Urinary bladder (tissue), 4 donors: ENCODE measurements around the gene FANCG. TPM values are rescaled to one million over a fixed set of nuclear protein-coding genes. Genes with fewer than 3 reads are reported as not detected.

Experiments used
- DNase-seq: peaks from one replicate; pipeline ENCODE4 v3.0.0-alpha.2; 2015; ENCODE audit errors: extremely low spot score
- H3K27ac ChIP-seq: one replicate; pipeline ENCODE4 v1.5.1; 2013; ENCODE audit warnings: low read depth, mild to moderate bottlenecking, moderate library complexity
- H3K36me3 ChIP-seq: one replicate; pipeline ENCODE4 v1.6.1; 2013; ENCODE audit warnings: mild to moderate bottlenecking, moderate library complexity; ENCODE audit not compliant: insufficient read depth
- H3K4me1 ChIP-seq: one replicate; pipeline ENCODE4 v1.6.1; 2013; ENCODE audit warnings: mild to moderate bottlenecking, moderate library complexity; ENCODE audit not compliant: insufficient read depth
- H3K4me3 ChIP-seq: one replicate; pipeline ENCODE4 v1.5.1; 2013; ENCODE audit warnings: low read depth, low read length
- WGBS: extraction: QIAGEN DNeasy Blood & Tissue Kit; methylation state at CpG from one replicate; pipeline ENCODE4 v1.1.7; 2013; 5-methylcytosine and 5-hydroxymethylcytosine counted together
- polyA plus RNA-seq: library from polyadenylated mRNA; stranded (reverse); fragments of 200-250 nt; gene quantifications from one replicate; pipeline ENCODE4 v1.2.3, GENCODE V29; 2013
- small RNA-seq: library from RNA; depleted of rRNA; stranded (forward); fragments of <200 nt; gene quantifications from one replicate; pipeline ENCODE3, GENCODE V24; 2014
- total RNA-seq: library from RNA; depleted of rRNA; stranded (reverse); fragments of >200 nt; gene quantifications from one replicate; pipeline ENCODE4 v1.2.3, GENCODE V29; 2014
- donor health status: healthy with polysubstance abuse.
- donor health status: healthy.

The FANCG gene
- total and polyA plus RNA-seq, 2 donors = 8.8 to 14.9 TPM

- no peak overlapping the region for H3K27ac ChIP-seq
These were observed 43.7 kb downstream of the FANCG start for GRCh38 chr9:35035851-35036701.

GRCh38 chr9:35033101-35033500 lies 46.6 kb downstream of the FANCG start:
- Histone ChIP-seq H3K4me3 (no peak overlapping the region), H3K4me1 (no peaks in the 10 kb centered on the region), H3K27ac (no peak overlapping the region), H3K36me3 (no peaks in the 10 kb centered on the region)
- no peak for DNase-seq
- WGBS = 90% methylated on average over 2 of the region's 2 CpGs

More at GRCh38 chr9:35035851-35036701, 43.7 kb downstream of the FANCG start:
- H3K4me1 ChIP-seq = no peaks in the 10 kb centered on the region
- H3K4me3 ChIP-seq = peak overlapping the region; percentile 6
- DNase-seq = no peak
- 22% methylated on average over 48 of the region's 48 CpGs for WGBS
- H3K36me3 ChIP-seq = no peaks in the 10 kb centered on the region

- no peak for DNase-seq
- WGBS = 76% methylated on average over 2 of the region's 2 CpGs
- no peak overlapping the region for H3K27ac ChIP-seq
- no peaks in the 10 kb centered on the region for H3K36me3 ChIP-seq
- no peaks in the 10 kb centered on the region for H3K4me1 ChIP-seq
- H3K4me3 ChIP-seq = no peak overlapping the region
These were observed 49.9 kb downstream of the FANCG start for GRCh38 chr9:35029852-35030251.

- Histone ChIP-seq H3K4me3 (no peak overlapping the region), H3K36me3 (no peaks in the 10 kb centered on the region), H3K4me1 (no peaks in the 10 kb centered on the region), H3K27ac (no peak overlapping the region)
- 91% methylated on average over 4 of the region's 4 CpGs for WGBS
- DNase-seq = no peak
These were observed 50.5 kb downstream of the FANCG start for GRCh38 chr9:35029241-35029640.

DNA sequence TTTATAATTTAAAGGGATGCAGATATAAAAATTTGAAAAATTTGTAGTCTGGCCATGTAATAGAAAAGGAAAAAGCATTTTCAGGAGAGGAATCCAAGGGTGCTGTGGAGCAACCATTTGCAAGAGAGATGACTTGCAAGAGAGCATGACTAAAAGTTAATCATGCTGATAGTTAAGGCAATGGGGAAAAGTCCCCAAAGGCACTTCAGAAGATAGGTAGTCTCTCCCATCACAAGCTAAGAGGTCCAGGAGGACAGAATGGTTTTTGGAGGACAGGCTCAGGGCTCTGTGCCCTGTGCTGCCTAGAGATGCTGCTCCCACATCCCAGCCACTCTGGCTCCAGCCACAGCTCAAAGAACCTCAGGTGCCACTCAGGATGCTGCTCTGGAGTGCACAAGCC lies 51.4 kb downstream of the FANCG start:
- Histone ChIP-seq H3K27ac (no peak overlapping the region), H3K4me1 (no peaks in the 10 kb centered on the region), H3K36me3 (no peaks in the 10 kb centered on the region), H3K4me3 (no peak overlapping the region)
- DNase-seq = no peak

DNA sequence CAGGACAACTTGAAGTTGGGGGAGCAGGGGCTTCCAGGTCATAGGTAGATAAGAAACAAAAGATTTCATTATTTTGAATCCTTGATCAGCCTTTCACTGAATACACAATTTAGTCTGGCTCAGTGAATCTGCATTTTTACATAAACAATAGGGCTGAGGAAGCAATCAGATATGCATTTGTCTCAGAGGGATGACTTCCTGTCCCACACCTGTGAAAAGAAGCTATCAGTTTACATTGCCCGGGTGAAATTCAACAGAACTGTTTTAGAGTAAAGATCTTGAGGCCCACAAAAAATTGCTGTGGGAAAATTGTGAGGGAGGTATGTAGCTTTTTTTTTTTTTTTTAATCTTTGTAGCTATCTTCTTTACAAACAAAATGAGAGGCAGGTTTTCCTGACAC lies 51.9 kb downstream of the FANCG start:
- no peaks in the 10 kb centered on the region for H3K4me1 ChIP-seq
- DNase-seq = no peak
- no peak overlapping the region for H3K4me3 ChIP-seq
- no peaks in the 10 kb centered on the region for H3K36me3 ChIP-seq
- H3K27ac ChIP-seq = no peak overlapping the region
- 42% methylated on average over 1 of the region's 1 CpG for WGBS

GRCh38 chr9:35027374-35027773 lies 52.4 kb downstream of the FANCG start:
- DNase-seq = no peak
- H3K36me3 ChIP-seq = no peaks in the 10 kb centered on the region
- WGBS = 81% methylated on average over 1 of the region's 1 CpG
- no peak overlapping the region for H3K4me3 ChIP-seq
- H3K27ac ChIP-seq = no peak overlapping the region
- no peaks in the 10 kb centered on the region for H3K4me1 ChIP-seq

DNA sequence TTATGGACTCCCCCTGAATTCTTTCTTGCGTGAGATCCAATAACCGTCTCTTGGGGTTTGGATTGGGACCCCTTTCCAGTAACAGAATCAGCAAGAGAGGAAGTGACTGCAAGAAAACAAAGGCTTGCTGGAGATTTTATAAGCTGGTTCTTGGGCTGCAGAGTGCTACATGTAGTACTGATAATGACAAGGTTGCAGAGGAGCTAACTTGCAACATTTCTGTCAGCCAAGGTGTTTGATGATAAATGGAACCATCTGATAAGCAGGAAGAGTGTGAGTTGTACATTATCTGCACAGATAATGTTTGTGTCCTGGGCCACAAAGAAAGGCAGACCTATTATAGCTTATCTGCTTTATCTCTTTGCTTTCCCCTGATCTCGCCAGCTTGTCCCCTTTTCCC lies 53.1 kb downstream of the FANCG start:
- Histone ChIP-seq H3K36me3 (no peaks in the 10 kb centered on the region), H3K27ac (no peak overlapping the region), H3K4me3 (no peak overlapping the region), H3K4me1 (no peaks in the 10 kb centered on the region)
- DNase-seq = no peak
- 63% methylated on average over 3 of the region's 3 CpGs for WGBS

Small RNA genes lying within 50 kb of the gene (small RNA-seq; reads per million reads assigned to genes)
- not detected for gene RN7SL338P

Other genes starting within 250 kb of the FANCG start
- 0.69 TPM for gene PHF24, start 121.7 kb downstream of the FANCG start, total RNA-seq
- gene PHF24, start 121.7 kb downstream of the FANCG start, polyA plus RNA-seq = 0.18 TPM
- 15.3 TPM for gene DNAJB5, start 90.2 kb downstream of the FANCG start, total RNA-seq
- 89.8 TPM for gene DNAJB5, start 90.2 kb downstream of the FANCG start, polyA plus RNA-seq
- gene VCP, start 7.3 kb downstream of the FANCG start, total RNA-seq = 174 TPM
- gene VCP, start 7.3 kb downstream of the FANCG start, polyA plus RNA-seq = 142 TPM
- gene PIGO, start 16.6 kb upstream of the FANCG start, total RNA-seq = 8.6 TPM
- 14.8 TPM for gene PIGO, start 16.6 kb upstream of the FANCG start, polyA plus RNA-seq
- 52.3 TPM for gene STOML2, start 23.2 kb upstream of the FANCG start, total RNA-seq
- 106 TPM for gene STOML2, start 23.2 kb upstream of the FANCG start, polyA plus RNA-seq
- gene ATOSB, start 35.9 kb upstream of the FANCG start, total RNA-seq = 6.0 TPM
- 18.7 TPM for gene ATOSB, start 35.9 kb upstream of the FANCG start, polyA plus RNA-seq
- 11.3 TPM for gene UNC13B, start 82.1 kb upstream of the FANCG start, total RNA-seq
- 11.8 TPM for gene UNC13B, start 82.1 kb upstream of the FANCG start, polyA plus RNA-seq